Body of pancreas (tissue), 4 donors: ENCODE measurements around the gene GPS1.

ENCODE experiments used
- CTCF ChIP-seq, 7 experiments: fragments of 450-650 bp in 4 of 7; fragments of 200-600 bp in 3 of 7; sonication (generic) in 3 of 7; IDR thresholded peaks; one replicate each; pipeline ENCODE4 v1.5.1; 2016 to 2019; ENCODE audit warnings: antibody characterized with exemption in 7 of 7
- POLR2A ChIP-seq, 3 donors: fragments of 450-650 bp; IDR thresholded peaks; one replicate each; pipeline ENCODE4 v1.6.1; 2016; ENCODE audit warnings: antibody characterized with exemption in 3 of 3, mild to moderate bottlenecking in 2 of 3

- TF ChIP-seq CTCF (IDR thresholded peaks at IDR 0.05) (no peak), POLR2A (IDR thresholded peaks at IDR 0.05) (no peak)
Measured at GRCh38 chr17:82007495-82008257, 44.0 kb upstream of the GPS1 start.
